H9 (cell line): Measurements from ENCODE around the gene ABCB8. TPM values are rescaled to one million over a fixed set of nuclear protein-coding genes. Genes with fewer than 3 reads are reported as not detected.
"Not testable (repeated sequence)": the region's sequence is repeated elsewhere in the genome, so short reads cannot be mapped to it uniquely, and the experiment has no call there.

Source experiments
- DNase-seq: peaks from one replicate; pipeline ENCODE4 v3.0.0-alpha.2; 2017
- H2AFZ ChIP-seq: one replicate; pipeline ENCODE4 v1.6.1; 2013; ENCODE audit warnings: mild to moderate bottlenecking, low read length, control low read depth, moderate library complexity
- H2AK5ac ChIP-seq: 2 replicates; pipeline ENCODE4 v1.6.1; 2013; ENCODE audit warnings: low read length, control low read depth, mixed read lengths; ENCODE audit not compliant: insufficient read length
- H2BK120ac ChIP-seq: one replicate; pipeline ENCODE4 v1.6.1; 2013; ENCODE audit warnings: low read depth, mild to moderate bottlenecking, low read length, control low read depth, inconsistent platforms; ENCODE audit not compliant: poor library complexity, severe bottlenecking
- H2BK12ac ChIP-seq: 2 replicates; pipeline ENCODE4 v1.6.1; 2013; ENCODE audit warnings: low read length, control low read depth, mixed read lengths, low read depth; ENCODE audit not compliant: insufficient read length
- H2BK15ac ChIP-seq: 2 replicates; pipeline ENCODE4 v1.6.1; 2013; ENCODE audit warnings: low read depth, low read length, control low read depth
- H2BK20ac ChIP-seq: one replicate; pipeline ENCODE4 v1.6.1; 2013; ENCODE audit warnings: low read depth, mild to moderate bottlenecking, low read length, control low read depth, inconsistent platforms; ENCODE audit not compliant: poor library complexity, severe bottlenecking
- H2BK5ac ChIP-seq: 2 replicates; pipeline ENCODE4 v1.6.1; 2013; ENCODE audit warnings: low read length, control low read depth, mixed read lengths; ENCODE audit not compliant: insufficient read length
- H3K14ac ChIP-seq: 2 replicates; pipeline ENCODE4 v1.6.1; 2013; ENCODE audit warnings: low read length, control low read depth; ENCODE audit not compliant: insufficient read depth
- H3K18ac ChIP-seq: 2 replicates; pipeline ENCODE4 v1.6.1; 2013; ENCODE audit warnings: low read depth, mild to moderate bottlenecking, mixed read lengths, low read length, control low read depth; ENCODE audit not compliant: insufficient read length
- H3K23ac ChIP-seq: 2 replicates; pipeline ENCODE4 v1.6.1; 2013; ENCODE audit warnings: low read length, control low read depth, mixed read lengths, low read depth; ENCODE audit not compliant: insufficient read length
- H3K23me2 ChIP-seq: 2 replicates; pipeline ENCODE4 v1.6.1; 2013; ENCODE audit warnings: low read depth, mild to moderate bottlenecking, mixed read lengths, low read length, control low read depth; ENCODE audit not compliant: insufficient read length, poor library complexity, severe bottlenecking
- H3K27ac ChIP-seq: 2 replicates; pipeline ENCODE4 v1.5.1; 2013; ENCODE audit warnings: low read length, control low read depth, mixed read lengths, low read depth; ENCODE audit not compliant: insufficient read length
- H3K27me3 ChIP-seq: 2 replicates; pipeline ENCODE4 v1.6.1; 2013; ENCODE audit warnings: low read length, control low read depth, inconsistent platforms; ENCODE audit not compliant: insufficient read depth
- H3K4ac ChIP-seq: 2 replicates; pipeline ENCODE4 v1.6.1; 2013; ENCODE audit warnings: low read depth, mild to moderate bottlenecking, control low read depth, inconsistent platforms, low read length, moderate library complexity
- H3K4me1 ChIP-seq: 2 replicates; pipeline ENCODE4 v1.6.1; 2013; ENCODE audit warnings: low read length, control low read depth, inconsistent platforms; ENCODE audit not compliant: insufficient read depth
- H3K4me2 ChIP-seq: 2 replicates; pipeline ENCODE4 v1.6.1; 2013; ENCODE audit warnings: low read length, control low read depth, mixed read lengths; ENCODE audit not compliant: insufficient read length, insufficient read depth
- H3K56ac ChIP-seq: 2 replicates; pipeline ENCODE4 v1.6.1; 2013; ENCODE audit warnings: low read depth, mild to moderate bottlenecking, mixed read lengths, low read length, control low read depth; ENCODE audit not compliant: insufficient read length
- H3K79me1 ChIP-seq: 2 replicates; pipeline ENCODE4 v1.6.1; 2013; ENCODE audit warnings: low read depth, mild to moderate bottlenecking, moderate library complexity, low read length, control low read depth, inconsistent platforms; ENCODE audit not compliant: insufficient read depth, poor library complexity, severe bottlenecking
- H3K79me2 ChIP-seq: 2 replicates; pipeline ENCODE4 v1.6.1; 2013; ENCODE audit warnings: low read length, control low read depth, inconsistent platforms; ENCODE audit not compliant: insufficient read depth
- H3K9ac ChIP-seq: 2 replicates; pipeline ENCODE4 v1.6.1; 2013; ENCODE audit warnings: low read length, control low read depth, mixed read lengths; ENCODE audit not compliant: insufficient read length; ENCODE audit errors: extremely low read depth
- H3K9me3 ChIP-seq: one replicate; pipeline ENCODE4 v1.6.1; 2013; ENCODE audit warnings: low read depth, low read length, inconsistent platforms; ENCODE audit not compliant: control insufficient read depth
- H3T11ph ChIP-seq: one replicate; pipeline ENCODE4 v1.6.1; 2013; ENCODE audit warnings: mild to moderate bottlenecking, low read length, control low read depth, inconsistent platforms
- H4K20me1 ChIP-seq: one replicate; pipeline ENCODE4 v1.6.1; 2013; ENCODE audit not compliant: control insufficient read depth, insufficient read length, insufficient read depth
- H4K5ac ChIP-seq: 2 replicates; pipeline ENCODE4 v1.6.1; 2013; ENCODE audit warnings: low read depth, mild to moderate bottlenecking, mixed read lengths, low read length, control low read depth; ENCODE audit not compliant: insufficient read length
- H4K8ac ChIP-seq: replicated peaks from 2 replicates; pipeline ENCODE4 v1.6.1; 2013; ENCODE audit warnings: low read length, control low read depth, mixed read lengths, low read depth; ENCODE audit not compliant: insufficient read length
- H4K91ac ChIP-seq: 2 replicates; pipeline ENCODE4 v1.6.1; 2013; ENCODE audit warnings: low read depth, mild to moderate bottlenecking, moderate library complexity, mixed read lengths, low read length, control low read depth; ENCODE audit not compliant: insufficient read length
- H3K27ac Mint-ChIP-seq, 3 experiments: 2 replicates in 2 of 3; 3 replicates in 1 of 3; pipeline ENCODE4 v1.8.0; 2020 to 2021; ENCODE audit warnings: mixed read lengths in 3 of 3, mild to moderate bottlenecking in 1 of 3, moderate library complexity in 1 of 3
- H3K27me3 Mint-ChIP-seq: 2 replicates; pipeline ENCODE4 v1.8.0; 2021; ENCODE audit warnings: low read depth, mild to moderate bottlenecking, moderate library complexity, mixed read lengths
- H3K36me3 Mint-ChIP-seq, 3 experiments: 2 replicates in 2 of 3; 3 replicates in 1 of 3; pipeline ENCODE4 v1.8.0; 2020 to 2021; ENCODE audit warnings: low read depth in 3 of 3, mixed read lengths in 3 of 3; ENCODE audit not compliant: insufficient read depth in 1 of 3
- H3K4me1 Mint-ChIP-seq, 2 experiments: 2 replicates each; pipeline ENCODE4 v1.8.0; 2020; ENCODE audit warnings: mixed read lengths in 2 of 2
- H3K4me3 Mint-ChIP-seq, 2 experiments: 2 replicates in 1 of 2; 3 replicates in 1 of 2; pipeline ENCODE4 v1.8.0; 2020 to 2021; ENCODE audit warnings: mild to moderate bottlenecking in 2 of 2, mixed read lengths in 2 of 2, moderate library complexity in 1 of 2
- H3K9me3 Mint-ChIP-seq, 2 experiments: 2 replicates in 1 of 2; 3 replicates in 1 of 2; pipeline ENCODE4 v1.8.0; 2020; ENCODE audit warnings: mild to moderate bottlenecking in 2 of 2, mixed read lengths in 2 of 2, moderate library complexity in 1 of 2
- CTCF ChIP-seq: fragments of 200-600 bp; sonication (generic); conservative IDR thresholded peaks from 3 replicates; pipeline ENCODE4 v1.8.0; 2021; ENCODE audit warnings: antibody characterized with exemption, mild to moderate bottlenecking
- WGBS: extraction: QIAGEN DNeasy Blood & Tissue Kit; methylation state at CpG from one replicate; pipeline ENCODE4 v1.1.7; 2013; ENCODE audit warnings: missing lambda C conversion rate, low lambda C conversion rate, mixed read lengths; ENCODE audit not compliant: insufficient read length; ENCODE audit errors: extremely low coverage; 5-methylcytosine and 5-hydroxymethylcytosine counted together
- total RNA-seq: library from RNA; stranded (reverse); gene quantifications from 2 replicates; pipeline ENCODE4 v1.2.1, GENCODE V29; 2021

ABCB8 gene
- total RNA-seq, 1 experiment from 2014 or later = 22.1 TPM

GRCh38 chr7:151011097-151011409 lies 17.2 kb upstream of the ABCB8 start:
- TF ChIP-seq CTCF = no peak

GRCh38 chr7:151011616-151012015 lies 16.6 kb upstream of the ABCB8 start:
- H4K8ac ChIP-seq, H4K91ac ChIP-seq, H3K79me1 ChIP-seq, H3K4ac ChIP-seq, H2BK20ac ChIP-seq, H3K79me2 ChIP-seq, H3K23me2 ChIP-seq, H3K9me3 ChIP-seq, H2BK120ac ChIP-seq, H2BK15ac ChIP-seq, H3K56ac ChIP-seq, H3K23ac ChIP-seq, H3K4me1 ChIP-seq, H3K27ac Mint-ChIP-seq, H3K9me3 Mint-ChIP-seq, H2BK5ac ChIP-seq, H3K27ac ChIP-seq, H2AFZ ChIP-seq, H3T11ph ChIP-seq, H3K27me3 ChIP-seq, H4K5ac ChIP-seq, H4K20me1 ChIP-seq, H3K4me2 ChIP-seq, H3K18ac ChIP-seq, H3K36me3 Mint-ChIP-seq, H3K14ac ChIP-seq, DNase-seq, H2AK5ac ChIP-seq, H3K9ac ChIP-seq, H2BK12ac ChIP-seq: not testable (repeated sequence)
- H3K4me3 Mint-ChIP-seq = peak overlapping the region in 1 of 2 experiments; percentile 58; a peak in 2 of 5 replicates
- no CpG with 5 or more reads among the region's 12 CpGs for WGBS
- peaks cover 42% of the 10 kb centered on the region for H3K27me3 Mint-ChIP-seq
- peaks cover 21 to 50% of the 10 kb centered on the region in 2 experiments for H3K4me1 Mint-ChIP-seq

More at GRCh38 chr7:151011097-151011409, 17.2 kb upstream of the ABCB8 start:
- no CpG with 5 or more reads among the region's 1 CpG for WGBS
- Histone ChIP-seq H3K4ac (no peak overlapping the region), H3K18ac (no peak overlapping the region), H3K56ac (no peak overlapping the region), H2BK20ac (no peak overlapping the region), H3K9me3 (no peaks in the 10 kb centered on the region), H3K27ac (no peak overlapping the region), H2BK15ac (no peak overlapping the region), H3K23ac (no peak overlapping the region), H3K9ac (no peak overlapping the region), H3K14ac (no peak overlapping the region), H4K91ac (no peak overlapping the region), H2AFZ (no peak overlapping the region), H2AK5ac (no peak overlapping the region), H3K27me3 (no peaks in the 10 kb centered on the region), H3K23me2 (peaks cover 4% of the 10 kb centered on the region), H2BK5ac (no peak overlapping the region), H4K5ac (no peak overlapping the region), H3T11ph (no peak overlapping the region), H4K20me1 (no peaks in the 10 kb centered on the region), H3K79me2 (no peaks in the 10 kb centered on the region), H2BK12ac (no peak overlapping the region), H3K79me1 (no peaks in the 10 kb centered on the region), H3K4me1 (peaks cover 4% of the 10 kb centered on the region; the same call in 1 of the 2 replicates), H2BK120ac (no peak overlapping the region), H4K8ac (no peak overlapping the region), H3K4me2 (no peak overlapping the region)
- H3K4me3 Mint-ChIP-seq = peak overlapping the region; percentile 49 to 70; a peak in 4 of 5 replicates
- no peaks in the 10 kb centered on the region for H3K9me3 Mint-ChIP-seq
- H3K4me1 Mint-ChIP-seq = peaks cover 21 to 49% of the 10 kb centered on the region in 2 experiments
- peaks cover 36% of the 10 kb centered on the region for H3K27me3 Mint-ChIP-seq
- peak overlapping the region in 1 of 3 experiments; percentile 92; a peak in 1 of 7 replicates for H3K27ac Mint-ChIP-seq
- no peak for DNase-seq
- H3K36me3 Mint-ChIP-seq = peaks cover 1 to 6% (median 6%) of the 10 kb centered on the region in 3 experiments; a peak in 5 of 7 replicates
